ENCODE results near the gene CLK2. TPM values are rescaled to one million over a fixed set of nuclear protein-coding genes. Genes with fewer than 3 reads are reported as not detected.

The CLK2 gene
- total and polyA plus RNA-seq, 2 of the 13 experiments (the other 11 are each of a cell fraction or from before 2014, with no cell fraction given) = 20.1 to 73.5 TPM

DNA sequence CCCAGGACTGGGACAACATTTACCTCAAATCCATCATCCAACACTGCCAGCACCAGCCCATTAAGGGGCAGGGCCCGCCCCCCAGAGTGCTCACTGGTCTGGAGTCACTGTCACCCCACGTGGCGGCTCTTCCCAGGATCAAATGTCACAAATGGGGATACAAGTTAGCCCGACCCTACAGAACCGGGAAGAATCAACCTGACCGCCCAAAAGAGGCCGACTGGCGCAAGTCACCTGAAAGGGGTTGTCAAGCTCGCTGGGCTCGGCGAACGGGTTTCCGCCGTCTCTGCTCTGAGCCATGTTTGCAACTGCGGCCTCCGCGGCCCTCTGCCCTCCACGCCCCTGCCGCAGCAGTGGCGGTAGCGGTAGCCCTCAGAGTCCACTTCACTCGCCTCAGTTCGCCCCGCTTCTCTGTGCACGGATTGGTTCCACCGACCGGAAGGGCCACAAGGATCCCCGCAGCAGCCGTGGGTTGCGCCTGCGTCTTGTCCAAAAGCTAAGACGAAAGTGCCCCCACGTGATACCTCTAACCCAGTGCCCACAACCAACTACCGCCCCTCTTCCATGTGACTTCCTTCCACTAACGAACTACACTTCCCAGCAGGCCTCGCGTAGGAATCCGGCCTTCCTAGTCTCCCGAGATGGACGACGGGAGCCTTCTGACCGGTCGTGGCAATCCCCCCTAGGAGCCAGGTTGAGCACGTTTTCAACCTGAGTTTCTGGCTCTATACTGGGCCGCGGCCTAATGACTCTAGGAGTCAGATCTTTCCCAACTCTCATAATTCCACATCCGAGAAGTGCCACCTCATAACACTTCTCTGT is 11.2 kb downstream of the CLK2 start, which contains the start of gene SCAMP3 (continued):
- TF ChIP-seq FOXO4 (CRISPR knock-in tag; conservative IDR thresholded peaks at IDR 0.05) (no peak), ZNF337 (CRISPR knock-in tag; IDR thresholded peaks at IDR 0.05; ENCODE audit: borderline replicate concordance, low read depth) (no peak), ARNT (IDR thresholded peaks at IDR 0.05) (no peak), KDM6A (CRISPR knock-in tag; IDR thresholded peaks at IDR 0.05; ENCODE audit: low read depth) (no peak), CREBL2 (CRISPR knock-in tag; IDR thresholded peaks at IDR 0.05; ENCODE audit: borderline replicate concordance) (no peak), ZNF816 (CRISPR knock-in tag; IDR thresholded peaks at IDR 0.05; ENCODE audit: borderline replicate concordance) (peak; percentile 89; the same call in 1 of the 2 replicates), ZNF30 (CRISPR knock-in tag; IDR thresholded peaks at IDR 0.05) (no peak), TRIM24 (CRISPR knock-in tag; IDR thresholded peaks at IDR 0.05) (no peak), ZNF776 (CRISPR knock-in tag; IDR thresholded peaks at IDR 0.05) (peak; percentile 84), KDM5B (CRISPR knock-in tag; IDR thresholded peaks at IDR 0.05; ENCODE audit: borderline replicate concordance) (peak; percentile 92), ZNF773 (CRISPR knock-in tag; IDR thresholded peaks at IDR 0.05; ENCODE audit: borderline replicate concordance) (peak; percentile 88; the same call in 1 of the 2 replicates), NONO (IDR thresholded peaks at IDR 0.05) (no peak), NONO (CRISPR knock-in tag; conservative IDR thresholded peaks at IDR 0.05) (peak; percentile 97), FOXK1 (CRISPR knock-in tag; IDR thresholded peaks at IDR 0.05; ENCODE audit: borderline replicate concordance, low read depth) (peak; percentile 87; the same call in 1 of the 2 replicates), ZNF292 (CRISPR knock-in tag; IDR thresholded peaks at IDR 0.05; ENCODE audit: borderline replicate concordance, low read depth) (no peak), PAF1 (CRISPR knock-in tag; IDR thresholded peaks at IDR 0.05) (peak; percentile 96)
- TF ChIP-seq, protein P1, sequence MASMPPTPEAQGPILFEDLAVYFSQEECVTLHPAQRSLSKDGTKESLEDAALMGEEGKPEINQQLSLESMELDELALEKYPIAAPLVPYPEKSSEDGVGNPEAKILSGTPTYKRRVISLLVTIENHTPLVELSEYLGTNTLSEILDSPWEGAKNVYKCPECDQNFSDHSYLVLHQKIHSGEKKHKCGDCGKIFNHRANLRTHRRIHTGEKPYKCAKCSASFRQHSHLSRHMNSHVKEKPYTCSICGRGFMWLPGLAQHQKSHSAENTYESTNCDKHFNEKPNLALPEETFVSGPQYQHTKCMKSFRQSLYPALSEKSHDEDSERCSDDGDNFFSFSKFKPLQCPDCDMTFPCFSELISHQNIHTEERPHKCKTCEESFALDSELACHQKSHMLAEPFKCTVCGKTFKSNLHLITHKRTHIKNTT (CRISPR knock-in tag; IDR thresholded peaks at IDR 0.05) = no peak
- TF ChIP-seq, protein P2, sequence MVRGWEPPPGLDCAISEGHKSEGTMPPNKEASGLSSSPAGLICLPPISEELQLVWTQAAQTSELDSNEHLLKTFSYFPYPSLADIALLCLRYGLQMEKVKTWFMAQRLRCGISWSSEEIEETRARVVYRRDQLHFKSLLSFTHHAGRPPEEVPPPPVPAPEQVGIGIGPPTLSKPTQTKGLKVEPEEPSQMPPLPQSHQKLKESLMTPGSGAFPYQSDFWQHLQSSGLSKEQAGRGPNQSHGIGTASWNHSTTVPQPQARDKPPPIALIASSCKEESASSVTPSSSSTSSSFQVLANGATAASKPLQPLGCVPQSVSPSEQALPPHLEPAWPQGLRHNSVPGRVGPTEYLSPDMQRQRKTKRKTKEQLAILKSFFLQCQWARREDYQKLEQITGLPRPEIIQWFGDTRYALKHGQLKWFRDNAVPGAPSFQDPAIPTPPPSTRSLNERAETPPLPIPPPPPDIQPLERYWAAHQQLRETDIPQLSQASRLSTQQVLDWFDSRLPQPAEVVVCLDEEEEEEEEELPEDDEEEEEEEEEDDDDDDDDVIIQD (CRISPR knock-in tag; IDR thresholded peaks at IDR 0.05; ENCODE audit: low read depth) = peak; percentile 59; the same call in 1 of the 2 replicates
- TF ChIP-seq, protein P3, sequence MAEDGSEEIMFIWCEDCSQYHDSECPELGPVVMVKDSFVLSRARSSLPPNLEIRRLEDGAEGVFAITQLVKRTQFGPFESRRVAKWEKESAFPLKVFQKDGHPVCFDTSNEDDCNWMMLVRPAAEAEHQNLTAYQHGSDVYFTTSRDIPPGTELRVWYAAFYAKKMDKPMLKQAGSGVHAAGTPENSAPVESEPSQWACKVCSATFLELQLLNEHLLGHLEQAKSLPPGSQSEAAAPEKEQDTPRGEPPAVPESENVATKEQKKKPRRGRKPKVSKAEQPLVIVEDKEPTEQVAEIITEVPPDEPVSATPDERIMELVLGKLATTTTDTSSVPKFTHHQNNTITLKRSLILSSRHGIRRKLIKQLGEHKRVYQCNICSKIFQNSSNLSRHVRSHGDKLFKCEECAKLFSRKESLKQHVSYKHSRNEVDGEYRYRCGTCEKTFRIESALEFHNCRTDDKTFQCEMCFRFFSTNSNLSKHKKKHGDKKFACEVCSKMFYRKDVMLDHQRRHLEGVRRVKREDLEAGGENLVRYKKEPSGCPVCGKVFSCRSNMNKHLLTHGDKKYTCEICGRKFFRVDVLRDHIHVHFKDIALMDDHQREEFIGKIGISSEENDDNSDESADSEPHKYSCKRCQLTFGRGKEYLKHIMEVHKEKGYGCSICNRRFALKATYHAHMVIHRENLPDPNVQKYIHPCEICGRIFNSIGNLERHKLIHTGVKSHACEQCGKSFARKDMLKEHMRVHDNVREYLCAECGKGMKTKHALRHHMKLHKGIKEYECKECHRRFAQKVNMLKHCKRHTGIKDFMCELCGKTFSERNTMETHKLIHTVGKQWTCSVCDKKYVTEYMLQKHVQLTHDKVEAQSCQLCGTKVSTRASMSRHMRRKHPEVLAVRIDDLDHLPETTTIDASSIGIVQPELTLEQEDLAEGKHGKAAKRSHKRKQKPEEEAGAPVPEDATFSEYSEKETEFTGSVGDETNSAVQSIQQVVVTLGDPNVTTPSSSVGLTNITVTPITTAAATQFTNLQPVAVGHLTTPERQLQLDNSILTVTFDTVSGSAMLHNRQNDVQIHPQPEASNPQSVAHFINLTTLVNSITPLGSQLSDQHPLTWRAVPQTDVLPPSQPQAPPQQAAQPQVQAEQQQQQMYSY (CRISPR knock-in tag; IDR thresholded peaks at IDR 0.05) = no peak
- TF ChIP-seq, protein P4, sequence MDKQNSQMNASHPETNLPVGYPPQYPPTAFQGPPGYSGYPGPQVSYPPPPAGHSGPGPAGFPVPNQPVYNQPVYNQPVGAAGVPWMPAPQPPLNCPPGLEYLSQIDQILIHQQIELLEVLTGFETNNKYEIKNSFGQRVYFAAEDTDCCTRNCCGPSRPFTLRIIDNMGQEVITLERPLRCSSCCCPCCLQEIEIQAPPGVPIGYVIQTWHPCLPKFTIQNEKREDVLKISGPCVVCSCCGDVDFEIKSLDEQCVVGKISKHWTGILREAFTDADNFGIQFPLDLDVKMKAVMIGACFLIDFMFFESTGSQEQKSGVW (CRISPR knock-in tag; IDR thresholded peaks at IDR 0.05; ENCODE audit: borderline replicate concordance) = no peak

Data from HepG2 (cell line).